GM19351 (cell line): ENCODE data around the gene SPON2.
"Not testable (repeated sequence)": the region's sequence is repeated elsewhere in the genome, so short reads cannot be mapped to it uniquely, and the experiment has no call there.

Experiments
- ATAC-seq: cut with Tn5 transposase; IDR thresholded peaks from one replicate; pipeline ENCODE4 v1.9.1; 2021; ENCODE audit warnings: mild to moderate bottlenecking, moderate library complexity; ENCODE audit not compliant: unreplicated experiment

The SPON2 gene

GRCh38 chr4:1152290-1152689, 20.1 kb downstream of the SPON2 start:
- no peak for ATAC-seq

DNA sequence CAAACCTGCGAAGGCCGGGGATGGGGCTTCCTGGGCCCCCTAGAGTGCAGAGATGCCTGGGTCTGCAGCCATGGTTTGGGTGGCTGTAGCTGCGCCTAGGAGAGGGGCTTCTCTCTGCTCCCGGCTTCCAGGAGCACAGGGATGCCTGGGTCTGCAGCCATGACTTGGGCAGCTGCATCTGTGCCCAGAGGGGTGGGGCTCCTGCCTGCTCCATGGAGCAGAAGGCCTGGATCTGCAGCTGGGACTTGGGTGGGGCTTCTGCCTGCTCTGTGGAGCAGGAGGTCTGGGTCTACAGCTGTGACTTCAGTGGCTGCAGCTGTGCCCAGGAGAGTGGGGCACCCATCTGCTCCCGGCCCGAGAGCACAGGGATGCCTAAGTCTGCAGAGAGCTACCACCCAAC, 20.8 kb downstream of the SPON2 start:
- no peak for ATAC-seq

- ATAC-seq: no peak
These were observed 21.5 kb downstream of the SPON2 start for GRCh38 chr4:1150875-1151274.

- no peak for ATAC-seq
These were observed 32.5 kb downstream of the SPON2 start for GRCh38 chr4:1139860-1140259.

- ATAC-seq: no peak
These were observed 34.5 kb downstream of the SPON2 start for GRCh38 chr4:1137850-1138249.

DNA sequence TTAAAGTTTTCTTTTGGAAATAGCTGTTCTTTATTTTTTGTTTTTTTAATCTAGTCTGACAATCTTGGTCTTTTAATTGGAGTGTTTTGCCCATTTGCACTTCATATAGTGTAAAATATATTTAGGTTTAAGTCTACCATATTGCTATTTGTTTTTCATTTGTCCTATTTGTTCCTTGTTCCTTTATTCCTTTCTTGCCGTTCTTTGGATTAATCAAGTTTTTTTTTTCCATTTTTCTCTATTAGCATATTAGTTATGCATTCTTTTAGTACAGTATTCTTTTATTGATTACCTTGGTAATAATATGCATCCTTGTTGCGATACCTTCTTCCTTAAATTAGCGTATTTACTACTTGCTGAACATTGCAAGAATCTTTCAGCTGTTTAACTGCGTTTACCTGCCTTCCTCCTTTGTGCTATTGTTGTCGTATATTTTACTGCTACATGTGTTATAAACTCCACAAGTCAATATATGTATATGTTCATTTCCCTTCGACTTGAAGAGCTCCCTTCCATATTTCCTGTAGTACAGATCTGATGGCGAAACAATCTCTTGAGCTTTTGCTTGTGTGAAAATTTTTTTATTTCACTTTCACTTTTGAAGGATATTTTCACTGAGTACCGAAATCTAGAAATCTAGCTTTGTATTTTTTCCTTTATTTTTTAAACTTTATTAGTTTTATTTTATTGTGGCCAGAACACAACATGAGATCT, 35.2 kb downstream of the SPON2 start:
- ATAC-seq: no peak

- ATAC-seq: no peak
These were observed 36.3 kb downstream of the SPON2 start for GRCh38 chr4:1136048-1136447.

DNA sequence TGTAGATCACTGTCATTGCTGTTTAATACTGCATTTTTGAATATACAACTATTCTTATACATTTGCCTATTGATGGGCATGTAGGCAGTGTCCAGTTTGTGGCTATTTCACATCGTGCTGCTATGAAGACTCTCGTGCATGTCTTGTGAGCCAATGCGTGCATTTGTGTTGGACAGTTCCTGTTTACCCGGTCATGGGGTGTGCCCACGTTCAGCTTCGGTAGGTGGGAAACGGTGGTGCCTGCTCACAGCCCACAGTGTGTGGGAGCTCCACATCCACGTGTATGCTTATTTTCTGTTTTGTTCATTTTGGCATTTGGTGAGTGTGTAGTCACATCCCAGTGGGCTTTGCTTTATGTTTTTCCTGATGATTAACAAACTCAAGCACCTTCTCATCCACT, 39.4 kb downstream of the SPON2 start:
- ATAC-seq: no peak

DNA sequence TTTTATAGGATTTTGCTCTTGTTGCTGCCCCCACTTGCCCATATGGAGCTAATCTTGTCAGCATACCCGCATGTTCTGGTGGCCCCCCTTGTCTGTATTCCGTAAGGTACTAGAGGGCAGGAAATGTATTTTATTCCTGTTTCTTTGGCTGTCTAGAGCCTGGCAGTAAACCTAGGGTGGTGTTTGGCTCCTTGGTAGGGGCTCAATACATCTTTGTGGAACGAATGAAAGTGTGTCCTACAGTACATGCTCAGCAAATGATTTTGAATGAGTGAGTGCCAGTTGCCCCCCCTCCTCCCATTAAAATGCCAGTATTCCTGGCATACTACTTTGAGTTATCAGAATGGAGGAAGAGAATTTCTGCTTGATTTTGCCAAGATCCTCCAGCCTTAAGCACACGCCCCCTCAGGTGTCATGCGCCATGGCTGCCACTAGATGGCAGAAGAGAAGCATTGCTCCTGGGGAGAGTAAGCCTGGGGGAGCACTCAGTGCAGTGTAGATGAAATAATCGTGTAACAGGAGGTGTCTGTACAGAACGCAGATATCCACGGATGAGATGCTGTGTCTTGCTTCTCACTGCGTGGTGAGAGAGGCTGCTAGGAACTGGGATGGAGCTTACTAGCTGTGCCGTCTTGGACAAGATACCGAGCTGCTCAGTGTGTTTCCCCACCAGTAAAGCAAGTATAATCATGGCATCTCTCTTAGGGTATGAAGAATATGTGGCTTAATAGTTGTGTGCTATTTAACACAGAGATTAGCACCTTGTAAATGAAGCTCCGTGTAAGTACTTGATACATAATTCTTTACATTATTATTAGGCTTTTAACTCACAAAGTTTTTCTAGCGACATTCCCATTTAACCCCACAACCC, 41.8 kb downstream of the SPON2 start:
- no peak for ATAC-seq

DNA sequence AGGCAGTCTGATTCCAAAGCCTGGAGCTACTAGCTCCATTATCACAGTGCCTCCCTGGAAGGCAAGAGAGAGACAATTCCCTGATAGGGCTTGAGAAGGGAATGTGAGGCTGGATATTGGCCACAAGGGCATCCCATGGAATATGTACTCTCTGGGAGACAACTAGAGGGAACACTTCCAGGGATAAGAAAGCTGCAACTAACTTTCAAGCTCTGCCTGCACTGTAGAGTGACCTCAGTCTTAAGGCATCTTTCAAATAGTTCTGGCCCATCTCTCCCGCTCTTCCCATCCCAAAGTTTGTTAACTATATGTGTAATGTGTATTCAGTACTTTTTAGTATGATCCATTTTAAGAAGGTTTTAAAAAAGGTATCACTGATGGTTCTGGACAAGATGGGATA, 45.9 kb downstream of the SPON2 start:
- no peak for ATAC-seq

DNA sequence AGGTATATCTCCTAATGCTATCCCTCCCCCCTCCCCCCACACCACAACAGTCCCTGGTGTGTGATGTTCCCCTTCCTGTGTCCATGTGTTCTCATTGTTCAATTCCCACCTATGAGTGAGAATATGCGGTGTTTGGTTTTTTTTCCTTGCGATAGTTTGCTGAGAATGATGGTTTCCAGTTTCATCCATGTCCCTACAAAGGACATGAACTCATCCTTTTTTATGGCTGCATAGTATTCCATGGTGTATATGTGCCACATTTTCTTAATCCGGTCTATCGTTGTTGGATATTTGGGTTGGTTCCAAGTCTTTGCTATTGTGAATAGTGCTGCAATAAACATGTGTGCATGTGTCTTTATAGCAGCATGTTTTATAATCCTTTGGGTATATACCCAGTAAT, 46.9 kb downstream of the SPON2 start:
- not testable (repeated sequence) for ATAC-seq

DNA sequence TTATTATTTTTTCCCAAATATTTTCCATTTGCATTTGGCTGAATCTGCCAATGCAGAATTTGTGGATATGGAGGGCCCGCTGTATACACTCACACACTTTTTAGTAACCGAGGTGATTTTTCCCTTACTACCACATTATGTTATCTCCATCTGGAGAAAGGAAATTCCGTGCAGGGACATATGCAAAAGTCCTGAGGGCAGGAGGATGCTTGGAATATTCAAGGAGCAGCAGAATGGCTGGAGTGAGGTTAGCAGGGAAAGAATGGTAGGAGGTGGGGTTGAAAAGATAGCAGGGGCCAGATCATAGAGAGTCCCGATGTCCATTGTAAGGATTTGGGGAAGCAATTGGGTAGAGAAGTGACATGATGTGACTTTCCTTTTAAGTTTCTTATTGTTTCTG, 47.6 kb downstream of the SPON2 start:
- no peak for ATAC-seq

DNA sequence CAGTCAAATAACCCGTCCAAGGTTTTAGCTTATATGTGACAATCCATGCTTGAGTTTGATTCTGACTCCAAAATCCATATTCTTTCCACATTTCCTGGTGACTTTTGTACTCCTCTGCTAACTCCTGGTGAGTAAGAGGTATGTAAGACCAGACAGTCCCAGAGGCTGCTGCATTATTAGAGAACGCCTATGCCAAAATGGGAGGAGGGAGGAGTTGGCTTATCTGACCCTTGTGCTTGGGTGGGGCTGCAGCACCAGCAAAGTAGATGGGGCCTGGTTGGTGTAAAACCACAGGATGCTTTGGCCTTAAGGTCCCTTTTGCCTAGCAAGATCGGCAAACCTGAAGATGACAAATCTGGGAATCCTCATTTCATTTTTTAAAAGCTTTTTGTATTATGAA, 49.9 kb downstream of the SPON2 start:
- no peak for ATAC-seq
